ENCODE results near the gene FBXO21.
"Not testable (repeated sequence)": the region's sequence is repeated elsewhere in the genome, so short reads cannot be mapped to it uniquely, and the experiment has no call there.

The FBXO21 gene, protein sequence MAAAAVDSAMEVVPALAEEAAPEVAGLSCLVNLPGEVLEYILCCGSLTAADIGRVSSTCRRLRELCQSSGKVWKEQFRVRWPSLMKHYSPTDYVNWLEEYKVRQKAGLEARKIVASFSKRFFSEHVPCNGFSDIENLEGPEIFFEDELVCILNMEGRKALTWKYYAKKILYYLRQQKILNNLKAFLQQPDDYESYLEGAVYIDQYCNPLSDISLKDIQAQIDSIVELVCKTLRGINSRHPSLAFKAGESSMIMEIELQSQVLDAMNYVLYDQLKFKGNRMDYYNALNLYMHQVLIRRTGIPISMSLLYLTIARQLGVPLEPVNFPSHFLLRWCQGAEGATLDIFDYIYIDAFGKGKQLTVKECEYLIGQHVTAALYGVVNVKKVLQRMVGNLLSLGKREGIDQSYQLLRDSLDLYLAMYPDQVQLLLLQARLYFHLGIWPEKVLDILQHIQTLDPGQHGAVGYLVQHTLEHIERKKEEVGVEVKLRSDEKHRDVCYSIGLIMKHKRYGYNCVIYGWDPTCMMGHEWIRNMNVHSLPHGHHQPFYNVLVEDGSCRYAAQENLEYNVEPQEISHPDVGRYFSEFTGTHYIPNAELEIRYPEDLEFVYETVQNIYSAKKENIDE

DNA sequence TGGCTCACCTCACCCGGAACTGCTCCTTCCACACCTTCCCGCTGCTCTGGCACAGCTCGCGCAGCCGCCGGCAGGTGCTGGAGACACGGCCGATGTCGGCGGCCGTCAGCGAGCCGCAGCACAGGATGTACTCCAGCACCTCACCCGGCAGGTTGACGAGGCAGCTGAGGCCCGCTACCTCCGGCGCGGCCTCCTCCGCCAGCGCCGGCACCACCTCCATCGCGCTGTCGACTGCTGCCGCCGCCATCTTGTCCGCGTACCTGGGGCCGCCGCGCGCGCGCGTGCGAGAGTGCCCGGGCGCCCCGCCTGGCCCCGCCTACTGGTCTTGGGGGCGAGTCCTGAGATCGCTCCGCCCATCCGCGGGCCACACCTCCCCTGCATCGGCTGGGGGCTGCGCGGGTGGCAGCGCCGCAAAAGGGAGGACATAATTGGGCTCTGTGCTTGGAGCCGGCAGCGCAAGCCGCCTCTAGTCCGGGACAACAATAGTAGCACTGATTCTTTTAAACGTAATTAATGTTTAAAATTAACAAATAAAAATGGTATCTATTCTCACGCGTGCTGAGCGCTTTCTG, at the start of gene FBXO21:
Gene FBXO21, minus strand, starts transcription at position 261 of the 572 bp plus-strand sequence. Its CDS starts 14 bp downstream, at position 247.
- peak; percentile 85 to 91 (median 89) for DNase-seq (ENCODE audit: low read depth in 3 of 3)

DNA sequence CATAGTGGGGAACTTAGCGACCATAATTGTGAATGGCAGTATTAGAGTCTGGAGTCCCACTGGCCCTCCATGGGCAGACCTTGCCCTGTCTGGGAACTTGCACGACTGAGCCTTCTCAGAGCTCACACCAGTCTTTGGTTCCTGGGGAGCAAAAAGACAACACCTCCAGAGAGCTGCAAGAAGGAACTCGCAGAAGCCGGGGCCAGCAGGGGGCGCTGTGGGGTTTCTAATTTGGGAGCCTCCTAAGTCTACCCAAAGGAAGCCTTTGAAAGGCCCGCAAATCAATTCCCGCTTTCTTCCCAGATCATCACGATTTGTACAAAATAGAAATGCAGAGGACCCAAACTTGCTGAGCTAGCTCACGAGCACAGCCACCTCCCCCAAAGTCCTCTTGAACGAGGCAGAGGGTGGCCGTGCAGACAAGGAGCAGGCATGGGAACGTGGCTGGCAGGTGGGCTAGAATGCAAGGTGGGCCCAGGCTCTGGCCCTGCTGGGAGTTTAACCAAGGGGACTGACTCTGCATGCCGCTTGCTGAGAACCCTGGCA, 46.3 kb upstream of the FBXO21 start:
- peak; percentile 39 to 83 (median 64) for DNase-seq (ENCODE audit: low read depth in 3 of 3)

DNA sequence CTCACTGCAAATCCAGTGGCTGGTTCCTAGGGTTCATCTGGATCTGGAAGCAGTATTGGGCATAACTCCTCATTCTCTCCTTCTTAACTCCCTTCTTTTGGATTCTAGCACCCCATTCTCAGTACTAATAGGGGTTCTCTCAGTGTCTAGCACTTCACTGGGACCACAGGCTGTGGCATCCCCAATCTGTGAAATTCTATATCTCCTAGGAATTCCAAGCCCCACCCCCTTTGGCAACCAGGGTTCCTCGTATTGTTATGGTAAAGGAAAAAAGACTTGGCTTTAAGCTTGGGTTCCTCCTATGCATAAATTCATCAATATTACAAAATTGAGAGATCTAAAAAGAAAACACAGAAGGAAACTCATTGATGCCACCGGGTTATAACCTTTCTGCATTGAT, 45.0 kb upstream of the FBXO21 start:
- no peak for DNase-seq (ENCODE audit: low read depth in 3 of 3)

DNA sequence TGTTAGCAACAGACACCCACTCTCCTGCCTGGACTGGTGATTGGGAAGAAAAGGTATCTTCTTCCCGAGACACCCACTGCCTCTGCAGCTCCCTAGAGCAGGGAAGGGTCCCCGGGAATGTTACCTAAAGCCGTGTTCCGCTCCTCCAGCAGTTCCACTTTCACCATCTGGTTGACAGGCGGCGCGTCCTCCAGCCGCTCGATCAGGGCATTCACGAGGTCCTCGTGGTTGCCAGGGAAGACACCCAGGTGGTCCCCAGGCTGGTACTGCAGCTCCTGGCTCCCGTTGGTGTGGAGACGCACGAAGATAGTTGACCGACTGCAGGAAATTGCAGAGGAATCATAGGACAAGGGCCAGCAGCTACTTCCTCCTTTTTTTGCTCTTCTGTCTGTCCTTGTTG, 44.2 kb upstream of the FBXO21 start:
- DNase-seq (ENCODE audit: low read depth in 3 of 3) = no peak

DNA sequence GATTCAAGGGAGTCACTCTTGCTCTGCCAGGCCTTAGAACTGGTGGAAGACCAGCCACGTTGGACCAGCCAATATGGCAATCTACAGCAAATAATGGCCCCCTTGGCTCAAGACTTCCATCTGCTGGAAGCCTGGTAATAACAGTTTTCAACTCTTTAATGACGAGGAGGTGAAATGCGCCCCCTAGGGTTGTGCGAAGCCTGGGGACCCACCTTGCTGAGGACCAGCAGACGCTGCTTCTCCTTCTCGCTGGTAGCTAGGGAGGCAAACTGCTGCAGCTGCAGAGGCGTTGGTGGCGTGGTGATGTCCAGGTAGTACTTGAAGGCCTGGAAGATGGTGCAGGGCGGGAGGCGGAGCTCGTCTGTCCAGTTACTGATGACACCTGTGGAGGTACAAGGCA, 41.5 kb upstream of the FBXO21 start:
- DNase-seq (ENCODE audit: low read depth in 3 of 3) = no peak

DNA sequence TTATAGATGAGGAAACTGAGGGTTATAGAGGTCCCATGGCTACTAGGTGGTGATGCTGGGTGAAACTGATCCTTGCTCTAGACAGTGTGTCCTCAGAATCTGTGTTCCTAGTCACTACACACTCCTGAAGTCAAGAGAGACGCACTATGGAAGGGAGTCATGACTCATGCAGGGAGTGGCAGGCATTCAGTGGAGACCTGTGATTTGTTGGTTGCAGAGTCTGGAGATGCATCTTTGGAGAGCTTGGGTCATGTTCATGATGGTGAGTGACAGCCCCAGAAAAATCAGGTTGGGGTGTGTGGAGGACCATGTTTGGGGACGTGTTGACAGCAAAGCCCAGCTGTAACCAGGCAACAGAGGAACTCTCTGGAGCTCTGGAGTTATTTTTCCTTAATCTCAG, 38.0 kb upstream of the FBXO21 start:
- no peak for DNase-seq (ENCODE audit: low read depth in 3 of 3)

DNA sequence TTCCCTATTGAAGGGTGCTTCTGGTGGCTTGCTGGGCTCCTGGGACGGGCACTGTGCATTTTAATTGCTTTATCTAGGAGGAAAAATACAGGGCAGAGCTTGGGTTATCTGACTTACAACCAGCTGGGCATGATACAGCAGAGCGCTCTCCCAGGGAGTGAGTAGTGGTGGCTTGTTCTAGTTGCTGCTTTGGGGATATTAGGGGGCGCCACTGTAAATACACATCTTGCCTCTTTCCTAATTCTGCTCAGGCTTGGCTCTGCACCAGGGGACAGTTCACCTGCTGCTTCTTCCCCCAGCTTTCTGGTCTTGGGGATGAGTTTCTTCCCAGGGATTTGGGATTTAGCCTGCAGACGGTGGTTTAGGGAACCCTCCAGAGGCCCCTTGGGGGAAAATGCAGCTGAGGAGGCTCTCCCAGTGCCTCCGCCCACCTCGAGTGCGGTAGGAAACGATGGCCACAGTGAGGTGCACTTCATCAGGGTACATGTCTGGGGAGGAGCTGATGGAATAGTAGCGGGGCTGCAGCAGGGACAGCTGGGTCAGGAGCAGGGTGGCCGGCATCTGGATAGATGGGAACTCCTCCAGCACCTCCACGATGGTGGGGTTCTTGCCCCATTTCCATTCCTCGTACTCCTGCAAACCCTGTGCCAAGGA, 36.9 kb upstream of the FBXO21 start:
- DNase-seq (ENCODE audit: low read depth in 3 of 3) = no peak

DNA sequence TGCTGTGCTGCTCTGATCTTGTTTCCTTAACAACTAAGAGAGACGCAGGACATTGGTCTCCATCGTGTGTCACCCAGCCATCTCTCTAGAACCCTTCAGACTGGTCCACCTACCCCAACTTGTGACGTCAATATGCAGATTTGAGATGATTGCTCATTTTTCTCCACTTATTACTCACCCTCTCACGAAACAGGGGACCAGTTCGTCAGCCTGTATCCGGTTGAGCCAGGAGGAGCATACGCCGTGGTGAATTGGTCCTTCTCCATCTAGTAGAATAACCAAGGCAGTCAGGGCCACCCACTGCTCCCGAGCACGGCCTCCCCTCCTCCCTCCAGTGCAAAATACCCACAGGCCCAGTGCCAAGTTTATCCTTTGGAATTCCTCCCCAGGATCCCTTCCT, 36.2 kb upstream of the FBXO21 start:
- DNase-seq (ENCODE audit: low read depth in 3 of 3) = no peak

DNA sequence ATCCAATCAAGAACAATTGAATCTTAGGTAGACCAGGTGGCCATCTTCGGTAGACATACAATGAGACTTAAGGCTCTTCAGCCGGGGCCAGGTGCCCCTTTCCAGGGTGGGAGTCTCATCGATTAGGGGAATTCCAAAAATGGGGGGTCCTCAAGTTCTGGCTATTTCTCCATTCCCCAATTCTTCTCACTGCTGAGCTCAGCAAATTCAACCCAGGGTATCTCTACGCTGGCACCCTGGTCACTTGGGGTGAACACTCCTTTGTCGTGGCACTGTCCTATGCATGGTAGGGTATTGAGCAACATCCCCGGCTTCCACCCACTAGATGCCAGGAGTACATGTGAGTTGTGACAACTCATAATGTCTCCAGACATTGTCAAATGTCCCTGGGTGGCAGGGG, 34.9 kb upstream of the FBXO21 start:
- DNase-seq (ENCODE audit: low read depth in 3 of 3) = no peak

DNA sequence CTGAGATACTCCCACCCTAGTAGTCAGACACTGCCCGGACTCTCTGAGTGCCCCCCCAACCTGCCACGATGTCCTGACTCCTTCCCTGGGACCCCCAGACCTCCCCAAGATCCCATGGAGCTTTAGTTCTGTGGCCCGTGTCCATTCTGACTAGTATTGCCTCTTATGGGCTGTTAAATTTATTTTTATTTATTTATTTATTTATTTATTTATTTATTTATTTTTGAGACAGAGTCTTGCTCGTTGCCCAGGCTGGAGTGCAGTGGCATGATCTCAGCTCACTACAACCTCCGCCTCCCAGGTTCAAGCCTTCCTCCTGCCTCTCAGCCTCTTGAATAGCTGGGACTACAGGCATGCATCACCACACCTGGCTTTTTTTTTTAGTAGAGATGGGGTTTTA, 30.7 kb upstream of the FBXO21 start:
- DNase-seq (ENCODE audit: low read depth in 3 of 3) = not testable (repeated sequence)

DNA sequence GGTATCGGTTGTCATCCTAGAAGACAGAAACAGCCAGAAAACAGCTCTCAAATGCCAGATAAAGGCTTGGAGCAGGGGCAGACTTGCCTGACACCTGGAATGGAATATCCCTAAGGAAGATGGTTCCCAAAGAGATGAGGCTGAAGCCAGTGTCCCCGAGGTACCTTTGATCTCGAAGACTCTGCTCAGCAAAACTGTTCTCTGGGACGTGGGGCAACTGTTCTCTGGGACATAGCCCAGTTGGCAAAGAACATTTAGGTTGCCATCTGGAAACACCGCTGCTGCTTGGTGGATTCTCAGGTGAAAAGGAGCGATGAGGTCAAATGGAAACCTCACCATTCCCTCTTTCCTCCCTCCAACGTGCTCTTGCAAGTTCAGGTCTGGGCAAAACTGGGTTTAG, 27.9 kb upstream of the FBXO21 start:
- DNase-seq (ENCODE audit: low read depth in 3 of 3) = no peak

DNA sequence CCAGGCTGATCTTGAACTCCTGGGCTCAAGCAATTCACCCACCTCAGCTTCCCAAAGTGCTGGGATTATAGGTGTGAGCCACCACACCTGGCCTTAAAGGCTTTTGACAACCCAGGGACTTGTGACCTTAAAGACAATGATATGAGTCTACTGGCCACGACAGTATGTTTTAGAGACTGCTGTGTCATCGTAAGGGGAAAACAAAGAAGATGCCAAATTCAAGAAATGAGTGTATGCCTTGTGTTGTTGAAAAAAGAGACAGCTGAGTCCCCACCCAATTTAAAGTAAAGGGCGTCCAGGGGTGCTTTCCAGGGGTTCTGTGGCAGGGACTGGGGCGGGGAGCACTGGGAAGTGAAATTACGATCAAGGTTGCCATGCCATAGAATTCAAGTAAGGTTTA, 26.4 kb upstream of the FBXO21 start:
- no peak for DNase-seq (ENCODE audit: low read depth in 3 of 3)

DNA sequence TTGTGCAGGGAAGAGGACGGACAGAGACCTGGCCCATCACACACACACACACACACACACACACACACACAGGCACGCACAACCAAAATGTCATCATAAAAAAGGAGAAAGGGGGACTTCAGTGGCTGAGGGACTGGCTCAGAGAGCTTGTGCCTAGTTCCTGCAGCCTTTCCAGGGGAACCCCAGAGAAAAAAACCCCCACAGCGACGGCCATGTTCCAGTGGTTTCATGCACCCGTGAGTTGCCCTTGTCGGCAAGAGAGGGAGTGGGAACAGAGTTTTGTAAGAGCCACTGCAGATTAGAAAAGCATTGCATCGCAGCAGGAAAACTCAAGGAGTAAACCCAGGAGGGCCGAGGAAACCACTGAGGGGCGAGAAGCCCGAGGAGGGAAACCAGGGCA, 24.5 kb upstream of the FBXO21 start:
- no peak for DNase-seq (ENCODE audit: low read depth in 3 of 3)

DNA sequence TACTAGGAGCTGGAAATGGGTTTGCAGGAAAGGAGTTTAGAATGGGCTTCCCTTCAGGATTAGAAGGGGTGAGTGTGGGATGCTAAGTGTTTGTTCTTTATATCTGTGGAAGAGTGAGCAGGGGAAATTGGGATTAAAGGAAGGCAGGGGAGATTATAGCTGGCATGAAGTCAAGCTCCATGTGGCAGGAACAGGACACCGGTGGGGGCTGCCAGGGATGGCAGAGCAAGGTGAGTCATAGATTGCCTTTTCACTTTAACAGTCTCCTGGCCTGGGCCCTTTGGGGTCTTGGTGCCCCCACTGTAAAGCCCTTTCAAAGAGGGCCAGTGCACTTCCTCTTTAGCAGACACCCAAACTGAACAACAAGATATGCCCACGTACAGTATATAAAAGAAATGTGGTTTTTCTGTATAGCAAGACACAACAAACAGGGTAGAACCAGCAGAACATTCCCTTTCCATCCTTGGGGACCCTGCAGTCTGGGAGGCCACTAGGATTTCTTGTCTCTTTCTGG, 23.1 kb upstream of the FBXO21 start:
- no peak for DNase-seq (ENCODE audit: low read depth in 3 of 3)

DNA sequence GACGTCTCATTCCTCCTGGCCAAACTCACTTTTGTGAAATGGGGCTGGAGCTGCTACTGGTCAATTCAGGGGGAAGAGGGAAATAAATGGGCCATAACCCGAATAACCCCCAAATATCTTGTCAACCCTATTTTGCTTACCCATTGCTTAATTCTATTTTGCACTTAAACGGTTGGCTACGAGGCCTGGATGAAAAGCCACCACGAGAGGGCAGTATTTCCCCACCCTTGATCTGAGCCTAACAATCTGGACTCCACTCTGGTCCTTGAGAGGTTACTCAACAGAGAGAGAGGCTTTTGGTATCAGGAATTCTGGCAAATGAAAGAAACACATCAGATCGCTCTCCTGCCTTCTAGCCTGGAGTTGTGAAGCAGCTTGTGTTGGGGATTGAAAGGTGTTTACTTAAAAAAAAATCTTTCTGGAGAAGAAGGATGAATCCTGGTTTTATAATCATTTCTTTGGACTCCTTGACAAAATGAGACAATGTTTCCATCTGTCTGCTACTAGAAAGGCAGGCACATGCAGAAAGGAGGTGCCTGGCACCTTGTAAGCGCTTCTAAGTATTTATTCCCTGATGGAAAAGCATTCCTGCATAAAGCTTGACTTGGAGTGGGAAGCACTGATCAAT, 22.4 kb upstream of the FBXO21 start:
- DNase-seq (ENCODE audit: low read depth in 3 of 3) = peak; percentile 33 to 58 (median 45)

DNA sequence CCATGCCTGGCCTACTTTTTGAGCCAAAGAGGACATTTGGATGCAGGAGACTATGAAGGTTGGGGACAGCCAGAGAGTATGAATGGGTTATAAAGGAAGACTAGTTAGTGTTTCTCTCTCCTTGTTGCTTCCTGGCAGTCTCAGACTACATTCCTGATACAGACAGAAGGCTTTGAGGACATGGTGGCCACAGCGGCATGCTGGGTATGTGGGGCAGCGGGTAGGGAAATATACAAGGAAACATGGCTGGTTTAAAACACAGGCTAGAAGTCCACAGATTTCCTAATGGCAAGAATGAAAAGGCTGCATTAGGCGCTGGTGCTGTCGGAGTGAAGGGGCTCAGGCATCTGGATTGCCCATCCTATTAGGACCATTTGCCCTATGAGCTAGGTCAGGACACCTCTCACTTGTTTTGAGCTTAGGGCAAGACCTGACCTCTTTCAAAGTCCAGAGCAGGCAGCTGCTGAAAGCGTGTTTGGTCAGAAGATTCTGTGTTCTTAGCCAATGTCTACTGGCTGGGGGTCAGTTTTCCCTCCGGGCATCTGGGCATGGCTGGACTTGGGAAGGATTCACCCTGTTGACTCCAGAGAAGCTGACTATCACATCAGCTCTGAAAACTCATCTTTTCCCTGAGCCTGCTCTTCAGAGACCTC, 20.1 kb upstream of the FBXO21 start:
- no peak for DNase-seq (ENCODE audit: low read depth in 3 of 3)

DNA sequence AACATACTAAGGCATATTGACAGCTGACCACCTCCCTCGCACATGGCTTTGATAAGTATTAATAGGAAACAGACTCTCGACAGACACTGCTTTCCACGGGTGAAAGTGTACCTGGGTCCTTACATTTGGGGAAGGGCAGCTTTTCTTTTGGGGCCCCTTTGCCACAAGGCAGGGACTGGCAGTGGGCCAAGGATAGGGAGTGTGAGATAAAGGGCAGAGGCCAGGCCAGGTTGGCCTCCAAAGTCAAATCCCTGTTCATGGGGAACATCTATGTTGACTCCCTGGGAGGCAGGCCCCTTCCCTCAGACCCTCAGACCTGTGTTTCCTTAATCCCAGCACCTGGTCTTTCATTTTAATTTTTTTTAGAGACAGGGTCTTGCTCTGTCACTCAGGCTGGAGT, 19.4 kb upstream of the FBXO21 start:
- DNase-seq (ENCODE audit: low read depth in 3 of 3) = no peak

DNA sequence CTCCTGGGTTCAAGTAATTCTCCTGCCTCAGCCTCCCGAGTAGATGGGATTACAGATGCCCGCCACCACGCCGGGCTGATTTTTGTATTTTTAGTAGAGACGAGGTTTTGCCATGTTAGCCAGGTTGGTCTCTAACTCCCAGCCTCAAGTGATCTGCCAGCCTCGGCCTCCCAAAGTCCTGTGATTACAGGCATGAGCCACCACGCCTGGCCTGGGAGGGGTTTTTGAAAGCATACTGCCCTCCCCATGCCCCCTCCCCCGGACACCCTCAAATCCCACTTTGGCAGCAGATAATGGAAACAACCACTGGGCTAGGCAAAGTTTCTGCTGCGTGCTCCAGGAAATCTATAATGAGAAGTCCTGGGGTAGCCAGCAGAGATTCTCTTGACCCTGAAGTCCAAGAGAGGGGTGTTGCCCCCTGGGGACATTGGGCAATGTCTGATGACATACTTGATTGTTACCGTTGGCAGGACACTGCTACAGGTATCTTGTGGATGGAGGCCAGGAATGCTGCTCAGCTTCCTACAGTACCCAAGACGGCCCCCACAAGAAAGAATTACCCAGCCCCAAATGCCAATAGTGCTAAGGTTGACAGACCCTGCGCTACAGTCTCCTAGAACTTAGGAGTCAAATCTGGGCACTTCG, 18.7 kb upstream of the FBXO21 start:
- DNase-seq (ENCODE audit: low read depth in 3 of 3) = no peak

DNA sequence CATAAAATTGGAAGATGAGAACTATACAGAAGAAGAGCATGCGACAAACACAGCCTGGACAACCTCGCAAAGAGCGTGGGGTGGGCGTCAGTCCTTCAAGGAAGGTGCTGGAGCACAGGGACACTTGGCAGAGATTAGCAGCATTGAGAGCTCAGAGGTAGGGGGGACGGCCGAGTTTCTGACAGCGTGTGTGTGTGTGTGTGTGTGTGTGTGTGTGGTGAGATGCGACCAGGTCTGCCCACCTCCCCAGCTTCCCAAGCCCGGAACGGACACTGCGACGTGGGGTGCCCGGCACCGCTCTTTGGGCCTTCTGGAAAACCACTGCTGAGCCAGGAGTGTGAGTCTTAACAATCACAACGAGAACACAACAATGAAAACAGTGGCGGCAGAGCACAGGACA, 17.9 kb upstream of the FBXO21 start:
- no peak for DNase-seq (ENCODE audit: low read depth in 3 of 3)

DNA sequence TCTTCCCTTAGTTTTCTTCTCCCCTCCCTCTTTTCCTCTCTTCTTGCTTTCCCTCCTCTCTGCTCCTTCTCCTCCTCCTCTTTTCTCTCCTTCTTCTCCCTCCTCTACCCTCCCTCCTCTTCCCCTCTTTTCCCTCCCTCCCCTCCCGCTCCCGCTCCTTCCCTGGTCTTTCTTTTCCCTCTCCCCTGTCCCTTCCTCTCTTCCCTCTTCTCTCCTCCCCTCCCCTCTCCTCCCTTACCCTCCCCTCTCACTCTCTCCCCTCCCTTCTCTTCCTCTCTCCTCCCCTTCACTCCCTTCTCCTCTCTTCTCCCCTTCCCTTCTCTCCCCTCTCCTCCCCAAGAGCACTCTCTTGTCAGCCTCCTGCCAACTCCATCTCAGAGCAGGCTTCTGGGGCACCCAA, 17.4 kb upstream of the FBXO21 start:
- DNase-seq (ENCODE audit: low read depth in 3 of 3) = no peak

DNA sequence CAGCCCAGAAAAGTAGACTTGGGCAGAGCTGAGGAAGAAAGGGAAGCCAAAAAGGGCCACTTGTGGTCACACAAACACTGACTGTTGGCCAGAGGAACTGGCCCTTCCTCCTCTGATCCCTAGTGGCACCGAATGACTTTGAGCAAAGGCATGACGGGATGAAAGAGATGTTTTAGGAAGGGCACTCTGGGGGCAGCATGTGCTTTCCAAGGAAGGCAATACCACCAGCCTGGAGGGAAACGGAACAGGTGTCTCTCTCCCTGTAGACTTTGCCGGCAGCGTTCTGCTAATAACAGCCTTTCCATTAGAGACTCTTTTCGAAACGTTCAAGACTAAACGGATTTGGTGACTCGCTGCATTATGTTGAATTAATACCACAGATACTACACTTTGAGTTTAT, 12.3 kb upstream of the FBXO21 start:
- no peak for DNase-seq (ENCODE audit: low read depth in 3 of 3)

All from stimulated activated CD4-positive, alpha-beta T cell treated with anti-CD3 and anti-CD28 coated beads, TNF-alpha, amount 100 ng/mL, for 24 hours (primary cell).